T-cell (primary cell): ENCODE data around the gene CDC42BPA. TPM values are rescaled to one million over a fixed set of nuclear protein-coding genes. Genes with fewer than 3 reads are reported as not detected.

Experiments
- ATAC-seq, 4 experiments: fragments of 200-7000 bp in 3 of 4; fragments of 150-1000 bp in 1 of 4; cut with Tn5 transposase; replicated peaks in 1 of 4; 1 replicate in 3 of 4; 2 replicates in 1 of 4; pipeline ENCODE4 v1.10.0; 2021; ENCODE audit warnings: moderate library complexity in 3 of 4, mild to moderate bottlenecking in 2 of 4, moderate number of reproducible peaks in 1 of 4
- CTCF ChIA-PET, 2 donors: fragments of 300-600 bp; sonication (Branson Sonifier 250); formaldehyde crosslinking; loops; one replicate each; lab custom pipeline; 2022; ENCODE audit warnings: antibody characterized with exemption in 2 of 2; lab: Charles Lee
- POLR2A ChIA-PET, 2 donors: fragments of 300-600 bp; sonication (Branson Sonifier 250); formaldehyde crosslinking; loops; one replicate each; lab custom pipeline; 2022; ENCODE audit warnings: antibody characterized with exemption in 2 of 2; lab: Charles Lee
- DNase-seq, 35 experiments: peaks; one replicate each; pipeline versions ENCODE4 v3.0.0 to v3.0.0-alpha.2; 2013 to 2023
- H3K27ac ChIP-seq: one replicate; pipeline ENCODE4 v1.5.1; 2013; ENCODE audit warnings: low read length
- H3K27me3 ChIP-seq, 2 experiments: replicated peaks in 1 of 2; 1 replicate in 1 of 2; 2 replicates in 1 of 2; pipeline versions ENCODE4 v1.6.1 to v1.7.0; 2013; ENCODE audit warnings: low read length in 1 of 2, mixed read lengths in 1 of 2; ENCODE audit not compliant: control insufficient read depth in 2 of 2, insufficient read depth in 2 of 2; ENCODE audit errors: extremely low read depth in 1 of 2
- H3K36me3 ChIP-seq, 2 donors: 1 replicate in 1 of 2; 2 replicates in 1 of 2; pipeline versions ENCODE4 v1.6.1 to v1.7.0; 2013; ENCODE audit warnings: low read length in 1 of 2; ENCODE audit not compliant: control insufficient read depth in 2 of 2, insufficient read depth in 1 of 2; ENCODE audit errors: extremely low read depth in 1 of 2
- H3K4me1 ChIP-seq, 2 experiments: 1 replicate in 1 of 2; 2 replicates in 1 of 2; pipeline versions ENCODE4 v1.6.1 to v1.7.0; 2013; ENCODE audit warnings: low read length in 2 of 2, mixed read lengths in 1 of 2; ENCODE audit not compliant: insufficient read depth in 2 of 2, control insufficient read depth in 1 of 2; ENCODE audit errors: extremely low read depth in 1 of 2
- H3K4me3 ChIP-seq, 2 donors: 1 replicate in 1 of 2; 2 replicates in 1 of 2; pipeline versions ENCODE4 v1.5.1 to v1.7.0; 2013; ENCODE audit warnings: mild to moderate bottlenecking in 2 of 2, low read length in 1 of 2, moderate library complexity in 1 of 2; ENCODE audit not compliant: control insufficient read depth in 1 of 2; ENCODE audit errors: extremely low read depth in 1 of 2
- H3K9me3 ChIP-seq: 2 replicates; pipeline ENCODE4 v1.7.0; 2013
- H3K27ac Mint-ChIP-seq, 2 donors: one replicate each; pipeline ENCODE4 v1.8.0; 2020 to 2021; ENCODE audit warnings: mild to moderate bottlenecking in 2 of 2, mixed read lengths in 2 of 2
- H3K27me3 Mint-ChIP-seq, 2 donors: one replicate each; pipeline ENCODE4 v1.8.0; 2021 to 2022; ENCODE audit warnings: mixed read lengths in 2 of 2
- H3K36me3 Mint-ChIP-seq: one replicate; pipeline ENCODE4 v1.8.0; 2021; ENCODE audit warnings: mixed read lengths
- H3K4me1 Mint-ChIP-seq, 3 donors: one replicate each; pipeline ENCODE4 v1.8.0; 2020 to 2022; ENCODE audit warnings: mixed read lengths in 3 of 3, mild to moderate bottlenecking in 1 of 3
- H3K4me3 Mint-ChIP-seq, 3 donors: one replicate each; pipeline ENCODE4 v1.8.0; 2020 to 2022; ENCODE audit warnings: mild to moderate bottlenecking in 3 of 3, mixed read lengths in 3 of 3, moderate library complexity in 3 of 3
- H3K9me3 Mint-ChIP-seq, 3 donors: one replicate each; pipeline ENCODE4 v1.8.0; 2020 to 2022; ENCODE audit warnings: mixed read lengths in 3 of 3
- WGBS: methylation state at CpG from one replicate; pipeline ENCODE4 v1.1.5; 2013; ENCODE audit warnings: missing lambda C conversion rate; ENCODE audit not compliant: insufficient coverage; 5-methylcytosine and 5-hydroxymethylcytosine counted together
- total RNA-seq, 35 experiments: library from RNA in 6 of 35; stranded (reverse) in 6 of 35; fragments of 120-200 nt in 1 of 35; gene quantifications; one replicate each; pipeline versions ENCODE4 v1.2.1 to v1.2.4 and lab custom pipeline; 2013 to 2026

CDC42BPA gene
- total RNA-seq, 5 donors from 2014 or later (not counting 1 experiment from before 2014, with no cell fraction given): 0.33 to 1.6 (median 0.86) TPM

GRCh38 chr1:226991920-226992319 is 326.4 kb downstream of the CDC42BPA start:
- WGBS: no CpG with 5 or more reads among the region's 4 CpGs
- Histone ChIP-seq H3K27ac (no peak overlapping the region), H3K4me3 (no peak overlapping the region), H3K9me3 (no peaks in the 10 kb centered on the region), H3K4me1 (peaks cover 3 to 14% of the 10 kb centered on the region in 2 experiments), H3K36me3 (peaks cover 0 to under 1% of the 10 kb centered on the region in 2 donors), H3K27me3 (peaks cover 0 to 3% of the 10 kb centered on the region in 2 experiments)
- ChIA-PET POLR2A (no interaction called here), CTCF (no interaction called here)
- Mint-ChIP-seq H3K36me3 (peaks cover 6% of the 10 kb centered on the region), H3K9me3 (no peaks in the 10 kb centered on the region), H3K4me3 (no peak overlapping the region), H3K4me1 (peaks cover 16 to 27% (median 26%) of the 10 kb centered on the region in 3 donors), H3K27me3 (no peaks in the 10 kb centered on the region), H3K27ac (no peak overlapping the region)
- DNase-seq (no peak), ATAC-seq (no peak)

- DNase-seq (peak in 24 of 35 experiments; percentile 14 to 57 (median 32)), ATAC-seq (peak; percentile 76 to 91 (median 79))
- H3K36me3 ChIP-seq: peaks cover 8 to 12% of the 10 kb centered on the region in 2 donors
- no peaks in the 10 kb centered on the region for H3K9me3 Mint-ChIP-seq
- 46% methylated on average over 6 of the region's 10 CpGs for WGBS
- H3K4me3 ChIP-seq: no peak overlapping the region
- peak overlapping the region in 2 of 3 donors; percentile 3 to 57 for H3K4me3 Mint-ChIP-seq
- peaks cover 22% of the 10 kb centered on the region for H3K36me3 Mint-ChIP-seq
- H3K4me1 ChIP-seq: peaks cover 3 to 14% of the 10 kb centered on the region in 2 experiments
- no peaks in the 10 kb centered on the region for H3K27me3 Mint-ChIP-seq
- ChIA-PET CTCF (no interaction called here), POLR2A (no interaction called here)
- H3K27ac ChIP-seq: no peak overlapping the region
- H3K27ac Mint-ChIP-seq: peak overlapping the region; percentile 86
- H3K27me3 ChIP-seq: peaks cover 0 to 3% of the 10 kb centered on the region in 2 experiments
- peaks cover 16 to 27% (median 26%) of the 10 kb centered on the region in 3 donors for H3K4me1 Mint-ChIP-seq
- no peaks in the 10 kb centered on the region for H3K9me3 ChIP-seq
These were observed 328.1 kb downstream of the CDC42BPA start for GRCh38 chr1:226990133-226990716.

- Histone ChIP-seq H3K4me1 (peaks cover 3 to 14% of the 10 kb centered on the region in 2 experiments), H3K36me3 (peaks cover 15 to 20% of the 10 kb centered on the region in 2 donors), H3K27ac (no peak overlapping the region), H3K27me3 (peaks cover 0 to 3% of the 10 kb centered on the region in 2 experiments), H3K4me3 (no peak overlapping the region), H3K9me3 (no peaks in the 10 kb centered on the region)
- H3K27me3 Mint-ChIP-seq: no peaks in the 10 kb centered on the region
- peaks cover 29% of the 10 kb centered on the region for H3K36me3 Mint-ChIP-seq
- H3K27ac Mint-ChIP-seq: peak overlapping the region; percentile 86
- DNase-seq (no peak), ATAC-seq (no peak)
- ChIA-PET POLR2A (no interaction called here), CTCF (no interaction called here)
- H3K9me3 Mint-ChIP-seq: no peaks in the 10 kb centered on the region
- peaks cover 16 to 27% (median 26%) of the 10 kb centered on the region in 3 donors for H3K4me1 Mint-ChIP-seq
- peak overlapping the region in 2 of 3 donors; percentile 3 to 57 for H3K4me3 Mint-ChIP-seq
- WGBS: 88% methylated on average over 6 of the region's 12 CpGs
These were observed 329.0 kb downstream of the CDC42BPA start for GRCh38 chr1:226989085-226989920.

DNA sequence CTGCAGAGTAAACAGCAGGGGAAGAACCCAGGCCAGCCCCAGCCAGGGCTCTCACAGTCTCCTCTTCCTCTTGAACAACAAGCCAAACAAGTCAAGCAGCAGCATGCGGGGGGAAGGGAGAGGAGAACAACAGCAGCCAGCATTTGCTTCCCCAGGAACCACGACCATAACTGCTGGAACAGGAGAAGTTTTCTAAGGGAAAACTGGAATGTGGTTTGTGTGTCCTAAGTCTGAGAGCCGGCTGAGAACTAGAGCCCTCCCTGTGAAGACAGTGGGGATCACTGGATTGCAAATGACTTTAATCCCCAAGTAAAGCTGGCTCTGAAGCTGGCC is 330.0 kb downstream of the CDC42BPA start:
- Histone ChIP-seq H3K27me3 (no peaks in the 10 kb centered on the region), H3K36me3 (peaks cover 15 to 29% of the 10 kb centered on the region in 2 donors), H3K4me1 (peaks cover 3 to 14% of the 10 kb centered on the region in 2 experiments), H3K4me3 (no peak overlapping the region), H3K27ac (no peak overlapping the region), H3K9me3 (no peaks in the 10 kb centered on the region)
- no peak for DNase-seq
- H3K36me3 Mint-ChIP-seq: peaks cover 32% of the 10 kb centered on the region
- no peak overlapping the region for H3K4me3 Mint-ChIP-seq
- no peaks in the 10 kb centered on the region for H3K27me3 Mint-ChIP-seq
- CTCF ChIA-PET: no interaction called here
- no peak for ATAC-seq
- 90% methylated on average over 1 of the region's 3 CpGs for WGBS
- H3K9me3 Mint-ChIP-seq: no peaks in the 10 kb centered on the region
- POLR2A ChIA-PET: no interaction called here
- H3K27ac Mint-ChIP-seq: peak overlapping the region; percentile 46 to 48
- H3K4me1 Mint-ChIP-seq: peaks cover 16 to 27% (median 26%) of the 10 kb centered on the region in 3 donors

- Mint-ChIP-seq H3K9me3 (no peaks in the 10 kb centered on the region), H3K27me3 (no peaks in the 10 kb centered on the region), H3K4me3 (no peak overlapping the region), H3K36me3 (peaks cover 36% of the 10 kb centered on the region), H3K27ac (peak overlapping the region; percentile 46 to 48), H3K4me1 (peaks cover 16 to 27% (median 26%) of the 10 kb centered on the region in 3 donors)
- no peak overlapping the region for H3K27ac ChIP-seq
- peaks cover 15 to 34% of the 10 kb centered on the region in 2 donors for H3K36me3 ChIP-seq
- no peaks in the 10 kb centered on the region for H3K27me3 ChIP-seq
- peaks cover 3 to 14% of the 10 kb centered on the region in 2 experiments for H3K4me1 ChIP-seq
- H3K9me3 ChIP-seq: no peaks in the 10 kb centered on the region
- no peak overlapping the region for H3K4me3 ChIP-seq
- CTCF ChIA-PET: no interaction called here
- ATAC-seq (no peak), DNase-seq (peak in 1 of 35 experiments; percentile 21)
- POLR2A ChIA-PET: no interaction called here
- WGBS: 86% methylated on average over 10 of the region's 16 CpGs
These were observed 330.5 kb downstream of the CDC42BPA start for GRCh38 chr1:226987623-226988333.

DNA sequence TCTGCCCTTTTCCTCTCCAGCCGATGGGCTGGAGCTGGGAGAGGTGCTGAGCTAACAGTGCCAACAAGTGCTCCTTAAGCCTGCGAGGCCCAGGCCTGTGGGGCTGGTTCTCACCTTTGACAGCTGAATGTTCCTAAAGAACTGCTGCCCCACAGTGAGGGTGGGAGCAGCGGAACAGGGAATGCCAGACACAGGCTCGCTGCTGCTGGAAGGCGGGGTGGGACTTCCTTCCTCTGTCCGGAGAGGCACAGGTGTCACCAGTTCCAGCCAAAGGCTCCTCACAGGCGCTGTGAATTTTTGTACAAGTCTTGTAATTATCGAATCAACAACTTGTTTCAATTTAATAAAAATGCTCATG is 331.1 kb downstream of the CDC42BPA start:
- H3K27ac Mint-ChIP-seq: no peak overlapping the region
- H3K36me3 Mint-ChIP-seq: peaks cover 36% of the 10 kb centered on the region
- Histone ChIP-seq H3K4me3 (no peak overlapping the region), H3K4me1 (peaks cover 3 to 14% of the 10 kb centered on the region in 2 experiments), H3K9me3 (no peaks in the 10 kb centered on the region), H3K36me3 (peaks cover 21 to 38% of the 10 kb centered on the region in 2 donors), H3K27ac (no peak overlapping the region), H3K27me3 (no peaks in the 10 kb centered on the region)
- CTCF ChIA-PET: no interaction called here
- H3K9me3 Mint-ChIP-seq: no peaks in the 10 kb centered on the region
- H3K4me1 Mint-ChIP-seq: peaks cover 16 to 27% (median 26%) of the 10 kb centered on the region in 3 donors
- H3K4me3 Mint-ChIP-seq: no peak overlapping the region
- H3K27me3 Mint-ChIP-seq: no peaks in the 10 kb centered on the region
- no peak for ATAC-seq
- no peak for DNase-seq
- 96% methylated on average over 5 of the region's 8 CpGs for WGBS
- POLR2A ChIA-PET: no interaction called here
